Measurements from ENCODE around the gene GPC1.

The GPC1 gene

DNA sequence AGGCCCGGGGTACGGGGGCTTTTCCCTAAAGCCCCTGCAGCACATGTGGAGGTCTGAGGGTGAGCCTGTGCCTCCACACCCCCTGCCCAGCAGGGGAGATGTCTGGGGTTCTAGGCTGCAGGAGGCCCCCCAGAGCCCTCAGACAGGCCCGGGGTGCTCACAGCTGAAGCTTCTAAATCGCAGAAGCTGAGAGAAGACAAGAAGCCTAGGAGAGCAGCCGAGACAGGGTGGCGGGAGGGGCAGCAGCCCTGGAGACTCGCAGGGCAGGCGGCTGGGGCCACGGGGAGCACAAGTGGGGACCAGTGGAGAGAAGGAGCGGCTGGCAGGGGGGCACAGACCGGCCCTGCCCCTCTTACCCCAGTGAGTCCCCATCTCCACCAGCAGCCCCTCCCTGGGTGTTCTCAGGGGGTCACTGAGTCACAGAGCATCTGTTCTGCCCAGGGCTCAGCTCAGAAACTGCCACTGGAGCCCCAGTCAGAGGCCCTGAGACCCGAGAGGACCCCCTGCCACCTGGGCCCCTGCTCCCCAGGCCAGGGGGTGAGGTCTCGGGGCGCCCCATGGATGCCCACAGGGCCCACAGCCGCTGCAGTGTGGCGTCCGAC lies 26.1 kb downstream of the GPC1 start:
- Mint-ChIP-seq H3K4me3 (no peak overlapping the region), H3K27ac (no peak overlapping the region), H3K36me3 (ENCODE audit: low read depth) (no peaks in the 10 kb centered on the region), H3K27me3 (ENCODE audit: low read depth) (peaks cover 7% of the 10 kb centered on the region), H3K9me3 (no peaks in the 10 kb centered on the region), H3K4me1 (ENCODE audit: low read depth) (no peaks in the 10 kb centered on the region)
- DNase-seq (ENCODE audit: low spot score) = no peak

GRCh38 chr2:240462073-240462706 lies 26.7 kb downstream of the GPC1 start:
- Mint-ChIP-seq H3K4me3 (no peak overlapping the region), H3K27me3 (ENCODE audit: low read depth) (peaks cover under 1% of the 10 kb centered on the region), H3K4me1 (ENCODE audit: low read depth) (no peaks in the 10 kb centered on the region), H3K9me3 (no peaks in the 10 kb centered on the region), H3K36me3 (ENCODE audit: low read depth) (no peaks in the 10 kb centered on the region), H3K27ac (no peak overlapping the region)
- DNase-seq (ENCODE audit: low spot score) = no peak

DNA sequence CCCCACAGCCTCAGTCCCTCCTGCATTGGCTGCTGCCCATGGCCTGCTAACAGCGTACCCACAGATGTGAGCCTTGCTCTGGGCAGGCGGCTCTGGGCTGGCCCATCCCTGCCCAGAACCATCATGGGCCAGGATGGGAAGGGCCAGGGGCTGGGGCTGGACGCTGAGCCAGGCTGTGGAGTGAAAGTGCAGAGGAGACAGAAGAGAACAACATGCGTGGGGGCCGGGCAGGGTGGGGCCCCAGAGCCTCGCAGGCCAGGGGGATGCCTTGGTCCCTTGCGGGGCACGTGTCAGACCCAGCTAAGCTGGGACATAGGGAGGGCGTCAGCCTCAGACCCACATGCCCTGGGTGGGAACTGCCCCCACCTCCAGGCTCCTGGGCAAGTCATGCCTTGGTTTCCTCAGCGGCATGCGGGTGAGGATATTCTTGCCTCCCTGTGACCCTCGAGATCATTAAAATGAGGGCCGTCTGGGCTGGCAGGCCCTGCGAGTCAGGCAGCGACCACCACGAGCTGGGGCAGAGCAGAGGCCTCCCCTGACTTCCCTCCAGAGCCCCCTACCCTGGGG lies 27.3 kb downstream of the GPC1 start:
- Mint-ChIP-seq H3K9me3 (no peaks in the 10 kb centered on the region), H3K36me3 (ENCODE audit: low read depth) (no peaks in the 10 kb centered on the region), H3K27ac (no peak overlapping the region), H3K4me1 (ENCODE audit: low read depth) (no peaks in the 10 kb centered on the region), H3K27me3 (ENCODE audit: low read depth) (no peaks in the 10 kb centered on the region), H3K4me3 (no peak overlapping the region)
- no peak for DNase-seq (ENCODE audit: low spot score)

GRCh38 chr2:240463274-240463865 lies 27.9 kb downstream of the GPC1 start:
- no peak overlapping the region for H3K4me3 Mint-ChIP-seq
- DNase-seq (ENCODE audit: low spot score) = no peak
- no peaks in the 10 kb centered on the region for H3K36me3 Mint-ChIP-seq (ENCODE audit: low read depth)
- no peaks in the 10 kb centered on the region for H3K9me3 Mint-ChIP-seq
- no peak overlapping the region for H3K27ac Mint-ChIP-seq
- H3K4me1 Mint-ChIP-seq (ENCODE audit: low read depth) = no peaks in the 10 kb centered on the region
- no peaks in the 10 kb centered on the region for H3K27me3 Mint-ChIP-seq (ENCODE audit: low read depth)

DNA sequence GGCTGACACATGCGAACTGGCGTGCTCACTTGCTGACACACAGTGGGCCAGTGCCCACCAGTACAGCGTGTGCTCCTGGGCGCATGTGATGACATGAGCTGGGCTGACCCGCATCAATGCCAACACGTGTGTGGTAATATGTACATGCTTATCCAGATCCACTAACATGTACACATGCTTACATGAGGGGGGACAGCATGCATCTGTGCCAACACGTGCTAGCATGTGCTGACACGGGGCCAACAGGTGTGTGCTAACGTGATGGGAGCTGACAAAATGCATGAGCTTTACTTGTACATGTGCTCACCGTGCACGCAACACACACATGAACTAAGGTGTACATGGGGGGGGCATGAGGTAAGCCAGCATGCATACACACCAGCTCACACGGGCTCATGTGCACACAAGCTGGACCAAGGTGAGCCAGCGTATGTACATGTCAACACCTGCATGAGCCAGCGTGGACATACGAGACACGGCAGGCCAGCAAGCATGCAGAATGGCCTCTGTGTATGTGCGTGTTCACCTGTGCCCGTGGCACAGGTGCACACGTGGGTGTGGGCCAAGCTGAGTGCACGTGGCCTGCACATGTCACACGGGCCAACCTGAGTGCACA lies 28.5 kb downstream of the GPC1 start:
- Mint-ChIP-seq H3K27ac (no peak overlapping the region), H3K4me3 (no peak overlapping the region), H3K36me3 (ENCODE audit: low read depth) (no peaks in the 10 kb centered on the region), H3K27me3 (ENCODE audit: low read depth) (no peaks in the 10 kb centered on the region), H3K4me1 (ENCODE audit: low read depth) (no peaks in the 10 kb centered on the region), H3K9me3 (no peaks in the 10 kb centered on the region)
- DNase-seq (ENCODE audit: low spot score) = no peak

DNA sequence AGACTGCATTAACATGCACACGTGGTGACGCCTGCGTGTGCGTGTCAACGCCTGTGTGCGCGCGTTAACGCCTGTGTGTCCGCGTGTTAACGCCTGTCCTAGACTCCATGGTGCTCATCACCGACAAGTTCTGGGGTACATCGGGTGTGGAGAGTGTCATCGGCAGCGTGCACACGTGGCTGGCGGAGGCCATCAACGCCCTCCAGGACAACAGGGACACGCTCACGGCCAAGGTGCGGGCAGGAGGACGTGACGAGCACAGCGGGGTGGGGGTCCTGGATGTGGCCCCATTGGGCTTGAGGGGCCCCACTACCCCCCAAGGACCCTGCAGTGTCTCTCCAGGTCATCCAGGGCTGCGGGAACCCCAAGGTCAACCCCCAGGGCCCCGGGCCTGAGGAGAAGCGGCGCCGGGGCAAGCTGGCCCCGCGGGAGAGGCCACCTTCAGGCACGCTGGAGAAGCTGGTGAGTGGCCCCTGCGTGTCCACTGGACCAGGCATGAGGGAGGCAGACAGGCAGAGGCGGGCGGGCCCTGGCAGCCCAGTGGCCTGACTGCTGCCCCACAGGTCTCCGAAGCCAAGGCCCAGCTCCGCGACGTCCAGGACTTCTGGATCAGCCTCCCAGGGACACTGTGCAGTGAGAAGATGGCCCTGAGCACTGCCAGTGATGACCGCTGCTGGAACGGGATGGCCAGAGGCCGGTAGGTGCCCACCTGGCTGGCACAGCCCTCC lies 29.2 kb downstream of the GPC1 start:
- no peak overlapping the region for H3K27ac Mint-ChIP-seq
- H3K4me1 Mint-ChIP-seq (ENCODE audit: low read depth) = no peaks in the 10 kb centered on the region
- H3K4me3 Mint-ChIP-seq = no peak overlapping the region
- no peak for DNase-seq (ENCODE audit: low spot score)
- no peaks in the 10 kb centered on the region for H3K9me3 Mint-ChIP-seq
- no peaks in the 10 kb centered on the region for H3K36me3 Mint-ChIP-seq (ENCODE audit: low read depth)
- H3K27me3 Mint-ChIP-seq (ENCODE audit: low read depth) = no peaks in the 10 kb centered on the region

GRCh38 chr2:240465268-240465764 lies 29.9 kb downstream of the GPC1 start:
- DNase-seq (ENCODE audit: low spot score) = no peak
- Mint-ChIP-seq H3K36me3 (ENCODE audit: low read depth) (no peaks in the 10 kb centered on the region), H3K4me1 (ENCODE audit: low read depth) (no peaks in the 10 kb centered on the region), H3K4me3 (no peak overlapping the region), H3K27ac (no peak overlapping the region), H3K27me3 (ENCODE audit: low read depth) (no peaks in the 10 kb centered on the region), H3K9me3 (no peaks in the 10 kb centered on the region)

DNA sequence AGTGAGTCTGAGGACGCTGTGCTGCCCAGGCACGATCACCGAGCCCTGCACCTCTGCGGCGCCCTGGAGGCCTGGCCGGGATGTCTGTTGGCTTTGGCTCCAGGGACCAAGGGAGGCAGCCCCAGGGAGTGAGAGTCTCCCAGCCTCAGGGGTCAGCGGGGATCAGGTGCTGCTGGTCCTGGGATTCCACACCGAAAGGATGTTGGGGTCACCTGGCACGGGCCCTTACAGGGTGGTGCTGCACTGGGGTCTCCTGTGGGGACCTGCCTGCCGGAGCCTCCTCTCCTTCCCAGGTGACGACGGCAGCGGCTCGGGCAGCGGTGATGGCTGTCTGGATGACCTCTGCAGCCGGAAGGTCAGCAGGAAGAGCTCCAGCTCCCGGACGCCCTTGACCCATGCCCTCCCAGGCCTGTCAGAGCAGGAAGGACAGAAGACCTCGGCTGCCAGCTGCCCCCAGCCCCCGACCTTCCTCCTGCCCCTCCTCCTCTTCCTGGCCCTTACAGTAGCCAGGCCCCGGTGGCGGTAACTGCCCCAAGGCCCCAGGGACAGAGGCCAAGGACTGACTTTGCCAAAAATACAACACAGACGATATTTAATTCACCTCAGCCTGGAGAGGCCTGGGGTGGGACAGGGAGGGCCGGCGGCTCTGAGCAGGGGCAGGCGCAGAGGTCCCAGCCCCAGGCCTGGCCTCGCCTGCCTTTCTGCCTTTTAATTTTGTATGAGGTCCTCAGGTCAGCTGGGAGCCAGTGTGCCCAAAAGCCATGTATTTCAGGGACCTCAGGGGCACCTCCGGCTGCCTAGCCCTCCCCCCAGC lies 30.5 kb downstream of the GPC1 start:
- H3K27ac Mint-ChIP-seq = no peak overlapping the region
- H3K9me3 Mint-ChIP-seq = no peaks in the 10 kb centered on the region
- no peaks in the 10 kb centered on the region for H3K4me1 Mint-ChIP-seq (ENCODE audit: low read depth)
- H3K4me3 Mint-ChIP-seq = no peak overlapping the region
- no peak for DNase-seq (ENCODE audit: low spot score)
- H3K27me3 Mint-ChIP-seq (ENCODE audit: low read depth) = no peaks in the 10 kb centered on the region
- H3K36me3 Mint-ChIP-seq (ENCODE audit: low read depth) = no peaks in the 10 kb centered on the region

DNA sequence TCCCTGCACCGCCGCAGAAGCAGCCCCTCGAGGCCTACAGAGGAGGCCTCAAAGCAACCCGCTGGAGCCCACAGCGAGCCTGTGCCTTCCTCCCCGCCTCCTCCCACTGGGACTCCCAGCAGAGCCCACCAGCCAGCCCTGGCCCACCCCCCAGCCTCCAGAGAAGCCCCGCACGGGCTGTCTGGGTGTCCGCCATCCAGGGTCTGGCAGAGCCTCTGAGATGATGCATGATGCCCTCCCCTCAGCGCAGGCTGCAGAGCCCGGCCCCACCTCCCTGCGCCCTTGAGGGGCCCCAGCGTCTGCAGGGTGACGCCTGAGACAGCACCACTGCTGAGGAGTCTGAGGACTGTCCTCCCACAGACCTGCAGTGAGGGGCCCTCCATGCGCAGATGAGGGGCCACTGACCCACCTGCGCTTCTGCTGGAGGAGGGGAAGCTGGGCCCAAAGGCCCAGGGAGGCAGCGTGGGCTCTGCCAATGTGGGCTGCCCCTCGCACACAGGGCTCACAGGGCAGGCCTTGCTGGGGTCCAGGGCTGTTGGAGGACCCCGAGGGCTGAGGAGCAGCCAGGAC lies 31.2 kb downstream of the GPC1 start:
- no peak overlapping the region for H3K4me3 Mint-ChIP-seq
- H3K9me3 Mint-ChIP-seq = no peaks in the 10 kb centered on the region
- H3K36me3 Mint-ChIP-seq (ENCODE audit: low read depth) = no peaks in the 10 kb centered on the region
- DNase-seq (ENCODE audit: low spot score) = no peak
- H3K4me1 Mint-ChIP-seq (ENCODE audit: low read depth) = no peaks in the 10 kb centered on the region
- no peaks in the 10 kb centered on the region for H3K27me3 Mint-ChIP-seq (ENCODE audit: low read depth)
- no peak overlapping the region for H3K27ac Mint-ChIP-seq

DNA sequence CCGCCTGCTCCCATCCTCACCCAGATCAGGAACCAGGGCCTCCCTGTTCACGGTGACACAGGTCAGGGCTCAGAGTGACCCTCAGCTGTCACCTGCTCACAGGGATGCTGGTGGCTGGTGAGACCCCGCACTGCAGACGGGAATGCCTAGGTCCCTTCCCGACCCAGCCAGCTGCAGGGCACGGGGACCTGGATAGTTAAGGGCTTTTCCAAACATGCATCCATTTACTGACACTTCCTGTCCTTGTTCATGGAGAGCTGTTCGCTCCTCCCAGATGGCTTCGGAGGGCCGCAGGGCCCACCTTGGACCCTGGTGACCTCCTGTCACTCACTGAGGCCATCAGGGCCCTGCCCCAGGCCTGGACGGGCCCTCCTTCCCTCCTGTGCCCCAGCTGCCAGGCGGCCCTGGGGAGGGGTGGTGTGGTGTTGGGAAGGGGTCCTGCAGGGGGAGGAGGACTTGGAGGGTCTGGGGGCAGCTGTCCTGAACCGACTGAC lies 31.7 kb downstream of the GPC1 start:
- H3K36me3 Mint-ChIP-seq (ENCODE audit: low read depth) = no peaks in the 10 kb centered on the region
- DNase-seq (ENCODE audit: low spot score) = peak; percentile 3
- H3K9me3 Mint-ChIP-seq = no peaks in the 10 kb centered on the region
- no peak overlapping the region for H3K27ac Mint-ChIP-seq
- H3K27me3 Mint-ChIP-seq (ENCODE audit: low read depth) = no peaks in the 10 kb centered on the region
- H3K4me3 Mint-ChIP-seq = no peak overlapping the region
- no peaks in the 10 kb centered on the region for H3K4me1 Mint-ChIP-seq (ENCODE audit: low read depth)

GRCh38 chr2:240467659-240468302 lies 32.3 kb downstream of the GPC1 start:
- no peak for DNase-seq (ENCODE audit: low spot score)

More at GRCh38 chr2:240467659-240468302, 32.3 kb downstream of the GPC1 start:
- Mint-ChIP-seq H3K27ac (no peak overlapping the region), H3K4me3 (no peak overlapping the region), H3K4me1 (ENCODE audit: low read depth) (no peaks in the 10 kb centered on the region), H3K9me3 (no peaks in the 10 kb centered on the region), H3K27me3 (ENCODE audit: low read depth) (no peaks in the 10 kb centered on the region), H3K36me3 (ENCODE audit: low read depth) (no peaks in the 10 kb centered on the region)

All from T-helper 2 cell treated with Interferon-gamma antibody and Interleukin-4, amounts not matched to agents 5 μg/mL and 100 μg/mL, for 36 hours (primary cell).